K562 (cell line): ENCODE data around the gene MEGF11. TPM values are rescaled to one million over a fixed set of nuclear protein-coding genes. Genes with fewer than 3 reads are reported as not detected.

Source experiments
- AFF4 ChIP-seq: sonication (generic); formaldehyde crosslinking; IDR thresholded peaks from 2 replicates; pipeline ENCODE4 v1.8.0; 2023; ENCODE audit warnings: mild to moderate bottlenecking, missing genetic modification reagents
- CBFB ChIP-seq: sonication (generic); formaldehyde crosslinking; IDR thresholded peaks from 2 replicates; pipeline ENCODE4 v1.4.0; 2020; ENCODE audit warnings: mild to moderate bottlenecking, missing genetic modification reagents
- CTBP1 ChIP-seq: fragments of 450-650 bp; IDR thresholded peaks from 2 replicates; pipeline ENCODE4 v1.6.1; 2016; ENCODE audit warnings: borderline replicate concordance
- FOS ChIP-seq: IDR thresholded peaks from 3 replicates; pipeline ENCODE4 v1.6.1; 2011; ENCODE audit not compliant: insufficient read length; ENCODE audit errors: extremely low read depth
- GABPA ChIP-seq: fragments of 200-800 bp; sonication (Bioruptor generic); conservative IDR thresholded peaks from 2 replicates; pipeline ENCODE4 v1.6.1; 2016; ENCODE audit warnings: low read depth, missing genetic modification characterization, missing compliant biosample characterization
- GTF2E2 ChIP-seq: fragments of 200-800 bp; sonication (Bioruptor generic); IDR thresholded peaks from 2 replicates; pipeline ENCODE4 v1.6.1; 2016; ENCODE audit warnings: missing genetic modification characterization, missing compliant biosample characterization
- NFRKB ChIP-seq: fragments of 450-650 bp; IDR thresholded peaks from 2 replicates; pipeline ENCODE4 v1.6.1; 2016; ENCODE audit warnings: low read depth
- SRSF3 ChIP-seq: fragments of 200-400 bp; formaldehyde crosslinking; IDR thresholded peaks from 2 replicates; pipeline ENCODE4 v1.6.1; 2016; ENCODE audit warnings: mild to moderate bottlenecking, low read length, moderate library complexity; ENCODE audit not compliant: insufficient read depth
- STAG1 ChIP-seq: sonication (generic); formaldehyde crosslinking; IDR thresholded peaks from 2 replicates; pipeline ENCODE4 v1.5.0; 2020; ENCODE audit warnings: missing genetic modification reagents, borderline replicate concordance
- XRCC4 ChIP-seq: IDR thresholded peaks from one replicate; pipeline ENCODE4 v1.6.1; 2011; ENCODE audit not compliant: insufficient read depth, insufficient read length; ENCODE audit errors: extremely low read depth
- ZBTB40 ChIP-seq, 2 experiments: fragments of 450-650 bp in 1 of 2; sonication (generic) in 1 of 2; formaldehyde crosslinking in 1 of 2; IDR thresholded peaks; 2 replicates each; pipeline versions ENCODE4 v1.7.1 to v1.9.0; 2016 to 2022; ENCODE audit warnings: inconsistent platforms in 1 of 2, mild to moderate bottlenecking in 1 of 2, missing genetic modification reagents in 1 of 2
- polyA plus RNA-seq, 8 experiments: library from polyadenylated mRNA; depleted of rRNA in 4 of 8; stranded (reverse) in 5 of 8; unstranded in 3 of 8; fragments of >200 nt; fragmentation: Nextera tagmentation in 2 of 8; fragmentation: Illumina TruSeq in 1 of 8; extraction: Ambion mirVana in 2 of 8; extraction: Trizol in 1 of 8; gene quantifications; 2 replicates each; pipeline versions ENCODE4 v1.2.1 to v1.2.3, GENCODE V29; 2011 to 2014; ENCODE audit warnings: inconsistent platforms in 1 of 8, missing spikeins in 1 of 8
- total RNA-seq, 7 experiments: library from RNA; depleted of rRNA in 6 of 7; stranded (reverse); fragments of >200 nt in 6 of 7; fragmentation: Illumina TruSeq in 2 of 7; extraction: Trizol in 2 of 7; gene quantifications; 2 replicates each; pipeline versions ENCODE4 v1.2.1 to v1.2.3, GENCODE V29; 2011 to 2021; ENCODE audit warnings: low replicate concordance in 1 of 7

Gene MEGF11
- total and polyA plus RNA-seq, 9 of the 15 experiments (the other 6 are each of a cell fraction or from before 2014, with no cell fraction given), result 0.06 to 0.23 (median 0.20) TPM; not detected in 6

- TF ChIP-seq ZBTB40 (IDR thresholded peaks at IDR 0.05) (no peak), ZBTB40 (CRISPR knock-in tag; IDR thresholded peaks at IDR 0.05) (no peak), CBFB (CRISPR knock-in tag) (0 out of 2 replicates have a peak, but pooled peaks have one; percentile 7), SRSF3 (no peak), STAG1 (CRISPR knock-in tag) (no peak), NFRKB (no peak), XRCC4 (no peak), CTBP1 (no peak), GABPA (no peak), GTF2E2 (tag) (no peak), AFF4 (CRISPR knock-in tag) (no peak), FOS (no peak)
Measured at GRCh38 chr15:65868546-65869125, 384.9 kb downstream of the MEGF11 start (continued).
